Measurements from ENCODE around the gene KDSR.

- TF ChIP-seq POLR2AphosphoS5 (IDR thresholded peaks at IDR 0.05; ENCODE audit: low read depth), result no peak
- TF ChIP-seq CTCF (IDR thresholded peaks at IDR 0.05; ENCODE audit: insufficient read depth, low read length), result no peak
These were observed 59.3 kb downstream of the KDSR start for GRCh38 chr18:63307551-63308200.

Measured in HL-60 (cell line).